SU-DHL-6 (cell line): Measurements from ENCODE around the gene TAGLN2.

Experiments
- H2AFZ ChIP-seq: fragments of 200-600 bp; sonication (generic); 2 replicates; pipeline ENCODE4 v1.6.1; 2014; ENCODE audit warnings: low read depth, mild to moderate bottlenecking, moderate library complexity, mixed read lengths, antibody characterized with exemption, low read length; ENCODE audit not compliant: severe bottlenecking
- H3F3A ChIP-seq: fragments of 200-600 bp; shearing (Covaris generic); 2 replicates; pipeline ENCODE4 v1.6.0; 2016; ENCODE audit warnings: antibody characterized with exemption, mild to moderate bottlenecking; ENCODE audit not compliant: insufficient read depth
- H3K27ac ChIP-seq: fragments of 200-600 bp; sonication (generic); 2 replicates; pipeline ENCODE4 v1.5.1; 2016; ENCODE audit warnings: low read depth, mild to moderate bottlenecking, low read length, moderate library complexity, mixed read lengths
- H3K27me3 ChIP-seq: fragments of 200-600 bp; sonication (generic), shearing (Covaris generic); 2 replicates; pipeline ENCODE4 v1.6.0; 2014; ENCODE audit warnings: mild to moderate bottlenecking, low read length
- H3K36me3 ChIP-seq: fragments of 200-600 bp; sonication (generic); 2 replicates; pipeline ENCODE4 v1.6.1; 2014; ENCODE audit warnings: mild to moderate bottlenecking, low read length, mixed read lengths
- H3K4me2 ChIP-seq: fragments of 300-600, 200-600 bp; shearing (Covaris generic), sonication (generic); 2 replicates; pipeline ENCODE4 v1.6.0; 2014; ENCODE audit warnings: low read length, low read depth, mild to moderate bottlenecking; ENCODE audit not compliant: poor library complexity, severe bottlenecking
- H3K4me3 ChIP-seq: fragments of 200-600 bp; sonication (generic); 2 replicates; pipeline ENCODE4 v1.5.1; 2014; ENCODE audit warnings: antibody characterized with exemption, low read length, mild to moderate bottlenecking, mixed read lengths; ENCODE audit not compliant: insufficient read depth, poor library complexity, severe bottlenecking
- H3K79me2 ChIP-seq: fragments of 200-600 bp; sonication (generic); 2 replicates; pipeline ENCODE4 v1.6.1; 2014; ENCODE audit warnings: mild to moderate bottlenecking, low read length, moderate library complexity; ENCODE audit not compliant: insufficient read depth
- H3K9ac ChIP-seq: fragments of 200-600 bp; sonication (generic); 2 replicates; pipeline ENCODE4 v1.7.0; 2014; ENCODE audit warnings: mild to moderate bottlenecking, low read length
- H3K9me2 ChIP-seq: fragments of 200-600 bp; sonication (generic); replicated peaks from 2 replicates; pipeline ENCODE4 v1.6.1; 2014; ENCODE audit warnings: low read length; ENCODE audit not compliant: insufficient read depth
- H3K9me3 ChIP-seq: fragments of 200-600 bp; sonication (generic); 2 replicates; pipeline ENCODE4 v1.6.1; 2014; ENCODE audit warnings: low read length, mixed read lengths; ENCODE audit not compliant: insufficient read depth
- H4K20me1 ChIP-seq: fragments of 200-600 bp; sonication (generic); 2 replicates; pipeline ENCODE4 v1.6.1; 2014; ENCODE audit warnings: low read depth, mild to moderate bottlenecking, antibody characterized with exemption, low read length, moderate library complexity, mixed read lengths
- CTCF ChIP-seq: fragments of 200-600 bp; sonication (generic); IDR thresholded peaks from one replicate; pipeline ENCODE4 v1.5.1; 2017; ENCODE audit warnings: antibody characterized with exemption, mild to moderate bottlenecking, low read length, moderate library complexity; ENCODE audit not compliant: insufficient read depth, poor library complexity, severe bottlenecking
- EZH2phosphoT487 ChIP-seq: fragments of 200-600 bp; sonication (generic), shearing (Covaris generic); conservative IDR thresholded peaks from 2 replicates; pipeline ENCODE4 v1.6.1; 2018; ENCODE audit warnings: mild to moderate bottlenecking, antibody characterized with exemption, low read length, moderate library complexity, mixed read lengths

Gene TAGLN2

GRCh38 chr1:159924791-159925718 is at the start of gene TAGLN2:
Gene TAGLN2 (minus strand): TSS chr1:159925507. CDS start chr1:159920509, 4,998 bp downstream.
- no peaks in the 10 kb centered on the region for H3K27me3 ChIP-seq
- peak within 1 kb of the TSS; percentile 87 for H3K27ac ChIP-seq
- H3K9me3 ChIP-seq: no peaks in the 10 kb centered on the region
- peak within 1 kb of the TSS; percentile 73 for H2AFZ ChIP-seq
- H3K4me2 ChIP-seq: peak within 1 kb of the TSS; percentile 61
- no peak for TF ChIP-seq CTCF
- no peak for TF ChIP-seq EZH2phosphoT487
- H3F3A ChIP-seq: peaks cover 17% of the 10 kb centered on the region
- peaks cover 52% of the 10 kb centered on the region for H3K79me2 ChIP-seq
- H3K9ac ChIP-seq: peak within 1 kb of the TSS; percentile 85
- H3K9me2 ChIP-seq: no peaks in the 10 kb centered on the region
- H3K4me3 ChIP-seq: peak within 1 kb of the TSS; percentile 84
- H4K20me1 ChIP-seq: peaks cover 4% of the 10 kb centered on the region; the same call in 1 of the 2 replicates
- 0 out of 2 replicates have a peak, but pooled peaks cover 6% of the 10 kb centered on the region for H3K36me3 ChIP-seq

GRCh38 chr1:159974350-159974965 is 49.2 kb upstream of the TAGLN2 start:
- Histone ChIP-seq H3K79me2 (no peaks in the 10 kb centered on the region), H4K20me1 (no peaks in the 10 kb centered on the region), H3F3A (no peaks in the 10 kb centered on the region), H3K9ac (no peak overlapping the region), H3K4me3 (no peak overlapping the region), H3K9me3 (no peaks in the 10 kb centered on the region), H3K27ac (no peak overlapping the region), H3K36me3 (no peaks in the 10 kb centered on the region), H3K9me2 (no peaks in the 10 kb centered on the region), H3K27me3 (no peaks in the 10 kb centered on the region), H3K4me2 (no peak overlapping the region), H2AFZ (no peak overlapping the region)
- TF ChIP-seq EZH2phosphoT487: no peak
- TF ChIP-seq CTCF: no peak

- H3K36me3 ChIP-seq: no peaks in the 10 kb centered on the region
- no peaks in the 10 kb centered on the region for H3K9me3 ChIP-seq
- no peaks in the 10 kb centered on the region for H3K79me2 ChIP-seq
- H3K9ac ChIP-seq: no peak overlapping the region
- no peak overlapping the region for H3K4me2 ChIP-seq
- no peaks in the 10 kb centered on the region for H3F3A ChIP-seq
- H4K20me1 ChIP-seq: no peaks in the 10 kb centered on the region
- TF ChIP-seq EZH2phosphoT487 (no peak), CTCF (no peak)
- H3K27me3 ChIP-seq: no peaks in the 10 kb centered on the region
- H3K9me2 ChIP-seq: no peaks in the 10 kb centered on the region
- H3K4me3 ChIP-seq: no peak overlapping the region
- H3K27ac ChIP-seq: no peak overlapping the region
- H2AFZ ChIP-seq: no peak overlapping the region
Measured at GRCh38 chr1:159973350-159973940, 48.1 kb upstream of the TAGLN2 start.
